Measurements from ENCODE around the gene ITGB5. TPM values are rescaled to one million over a fixed set of nuclear protein-coding genes. Genes with fewer than 3 reads are reported as not detected.
A peak's percentile ranks its signal among the peaks of the same experiment; 100 is the strongest.

Gene ITGB5
- total RNA-seq, 1 donor from 2014 or later = 141 TPM

DNA sequence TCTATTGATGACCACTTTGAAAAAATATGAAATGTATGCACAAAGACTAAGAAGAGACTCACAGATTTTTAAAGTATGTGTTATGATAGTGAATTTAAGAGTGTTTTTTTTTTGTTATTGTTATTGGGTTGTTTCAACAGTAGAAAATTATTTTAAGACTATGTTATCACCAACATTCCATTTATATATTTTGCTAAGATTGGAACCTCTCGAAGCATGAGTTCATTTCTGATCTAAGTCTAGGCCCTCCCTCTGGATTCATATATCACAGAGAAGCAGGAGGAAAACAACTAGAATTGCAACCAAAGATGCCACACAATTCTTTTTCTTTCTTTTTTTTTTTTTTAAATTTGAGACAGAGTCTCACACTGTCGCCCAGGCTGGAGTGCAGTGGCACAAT, 46.8 kb downstream of the ITGB5 start:
- no peak overlapping the region for H3K4me3 ChIP-seq (ENCODE audit: low read depth, low read length)
- peaks cover 1% of the 10 kb centered on the region for H3K36me3 ChIP-seq (ENCODE audit: control insufficient read depth, insufficient read depth, low read length)
- DNase-seq (ENCODE audit: low read depth) (no peak), FAIRE-seq (no peak)
- TF ChIP-seq, protein P1, sequence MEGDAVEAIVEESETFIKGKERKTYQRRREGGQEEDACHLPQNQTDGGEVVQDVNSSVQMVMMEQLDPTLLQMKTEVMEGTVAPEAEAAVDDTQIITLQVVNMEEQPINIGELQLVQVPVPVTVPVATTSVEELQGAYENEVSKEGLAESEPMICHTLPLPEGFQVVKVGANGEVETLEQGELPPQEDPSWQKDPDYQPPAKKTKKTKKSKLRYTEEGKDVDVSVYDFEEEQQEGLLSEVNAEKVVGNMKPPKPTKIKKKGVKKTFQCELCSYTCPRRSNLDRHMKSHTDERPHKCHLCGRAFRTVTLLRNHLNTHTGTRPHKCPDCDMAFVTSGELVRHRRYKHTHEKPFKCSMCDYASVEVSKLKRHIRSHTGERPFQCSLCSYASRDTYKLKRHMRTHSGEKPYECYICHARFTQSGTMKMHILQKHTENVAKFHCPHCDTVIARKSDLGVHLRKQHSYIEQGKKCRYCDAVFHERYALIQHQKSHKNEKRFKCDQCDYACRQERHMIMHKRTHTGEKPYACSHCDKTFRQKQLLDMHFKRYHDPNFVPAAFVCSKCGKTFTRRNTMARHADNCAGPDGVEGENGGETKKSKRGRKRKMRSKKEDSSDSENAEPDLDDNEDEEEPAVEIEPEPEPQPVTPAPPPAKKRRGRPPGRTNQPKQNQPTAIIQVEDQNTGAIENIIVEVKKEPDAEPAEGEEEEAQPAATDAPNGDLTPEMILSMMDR (IDR thresholded peaks at IDR 0.05; ENCODE audit: insufficient read depth, low read length, severe bottlenecking) = no peak
- H3K27me3 ChIP-seq (ENCODE audit: control insufficient read depth, insufficient read depth, low read length) = no peaks in the 10 kb centered on the region

DNA sequence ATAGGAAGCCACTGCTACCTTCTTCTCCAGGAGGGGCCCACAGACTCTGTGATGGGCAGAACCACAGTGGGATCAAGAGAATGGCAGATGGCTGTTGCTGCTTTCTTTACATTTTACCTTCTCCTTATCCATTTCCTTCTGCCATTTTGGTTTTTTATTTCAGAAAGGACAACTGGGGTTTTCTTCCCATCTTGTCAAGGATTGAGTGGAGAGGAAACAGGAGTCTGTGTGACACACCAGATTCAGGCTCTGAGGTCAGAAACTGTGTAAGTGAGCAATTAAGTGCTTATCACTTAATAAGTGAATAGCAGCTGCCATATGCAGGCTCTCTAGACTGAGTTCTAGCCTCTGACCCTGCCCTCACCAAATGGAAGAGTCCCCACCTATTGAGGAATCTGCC, 47.3 kb downstream of the ITGB5 start:
- DNase-seq (ENCODE audit: low read depth) (no peak), FAIRE-seq (no peak)
- Histone ChIP-seq H3K27me3 (ENCODE audit: control insufficient read depth, insufficient read depth, low read length) (no peaks in the 10 kb centered on the region), H3K4me3 (ENCODE audit: low read depth, low read length) (no peak overlapping the region), H3K36me3 (ENCODE audit: control insufficient read depth, insufficient read depth, low read length) (peaks cover 1% of the 10 kb centered on the region)
- TF ChIP-seq, protein P1 (IDR thresholded peaks at IDR 0.05; ENCODE audit: insufficient read depth, low read length, severe bottlenecking) = no peak

DNA sequence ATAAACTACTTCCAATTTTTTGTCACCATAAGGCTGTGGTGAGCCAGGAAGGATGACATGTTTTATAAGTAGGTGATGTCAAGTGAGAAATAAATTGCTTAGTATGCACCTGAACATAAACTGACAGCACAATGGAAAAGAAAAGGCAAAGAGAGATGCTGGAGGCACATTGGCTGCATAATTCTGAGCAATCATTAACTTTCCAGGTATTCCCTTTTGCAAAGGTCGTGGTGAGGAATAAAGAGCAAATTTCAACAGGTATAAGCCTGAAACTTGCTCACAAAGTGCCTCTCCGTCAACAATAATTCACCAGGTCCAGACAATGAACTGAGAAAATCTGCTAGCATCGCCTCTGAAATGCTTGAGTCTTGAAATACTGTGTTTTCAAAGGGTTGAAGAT, 48.2 kb downstream of the ITGB5 start:
- FAIRE-seq = no peak

DNA sequence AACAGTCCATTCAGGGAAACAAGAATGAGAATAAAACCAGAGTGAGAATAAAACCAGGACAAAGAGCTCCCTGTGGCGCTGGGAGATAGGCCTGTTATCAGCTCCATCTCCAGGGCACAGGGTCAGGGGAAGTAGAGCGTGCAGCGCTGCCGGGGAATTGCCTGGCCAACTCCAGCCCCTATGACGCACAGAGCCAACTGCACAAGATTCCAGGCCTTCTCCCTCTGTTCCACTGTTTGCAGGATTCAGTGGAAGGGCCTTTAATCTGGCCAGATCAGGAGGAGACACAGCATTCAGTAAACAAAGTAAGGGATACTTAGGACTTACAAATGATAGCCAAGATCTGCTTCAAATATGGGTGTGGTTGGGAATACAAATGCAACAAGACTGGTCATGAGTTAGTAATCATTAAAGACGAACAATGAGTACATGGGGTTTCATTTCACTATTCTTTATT, 49.4 kb downstream of the ITGB5 start:
- FAIRE-seq (no peak), DNase-seq (ENCODE audit: low read depth) (peak; percentile 84)
- Histone ChIP-seq H3K4me3 (ENCODE audit: low read depth, low read length) (no peak overlapping the region), H3K36me3 (ENCODE audit: control insufficient read depth, insufficient read depth, low read length) (peaks cover 1% of the 10 kb centered on the region), H3K27me3 (ENCODE audit: control insufficient read depth, insufficient read depth, low read length) (no peaks in the 10 kb centered on the region)
- TF ChIP-seq, protein P1 (IDR thresholded peaks at IDR 0.05; ENCODE audit: insufficient read depth, low read length, severe bottlenecking) = no peak

More for the DNA sequence above, 48.2 kb downstream of the ITGB5 start:
- H3K27me3 ChIP-seq (ENCODE audit: control insufficient read depth, insufficient read depth, low read length) = no peaks in the 10 kb centered on the region
- no peak overlapping the region for H3K4me3 ChIP-seq (ENCODE audit: low read depth, low read length)
- TF ChIP-seq, protein P1 (IDR thresholded peaks at IDR 0.05; ENCODE audit: insufficient read depth, low read length, severe bottlenecking) = no peak
- H3K36me3 ChIP-seq (ENCODE audit: control insufficient read depth, insufficient read depth, low read length) = peaks cover 1% of the 10 kb centered on the region
- DNase-seq (ENCODE audit: low read depth) = no peak

DNA sequence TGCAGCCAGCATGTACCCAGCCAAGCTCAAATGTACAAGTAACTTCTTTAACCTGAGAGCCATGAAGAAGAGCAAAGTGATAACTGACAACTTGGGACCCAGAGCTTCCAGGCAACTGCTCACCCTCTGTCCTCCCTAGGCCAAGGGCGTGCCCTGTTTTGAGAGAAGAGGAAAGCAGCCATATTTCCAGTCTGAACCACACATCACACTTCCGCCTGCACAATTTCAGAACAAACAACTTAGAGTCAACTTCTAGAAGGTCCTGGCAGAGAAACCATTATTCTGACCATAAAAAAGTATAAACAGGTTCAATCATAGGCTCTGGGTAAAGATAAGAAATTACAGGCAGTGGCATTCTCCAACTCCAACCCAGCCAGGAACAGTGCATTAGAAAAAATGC, 50.1 kb downstream of the ITGB5 start:
- TF ChIP-seq, protein P1 (IDR thresholded peaks at IDR 0.05; ENCODE audit: insufficient read depth, low read length, severe bottlenecking) = no peak
- FAIRE-seq (no peak), DNase-seq (ENCODE audit: low read depth) (no peak)
- Histone ChIP-seq H3K4me3 (ENCODE audit: low read depth, low read length) (no peak overlapping the region), H3K36me3 (ENCODE audit: control insufficient read depth, insufficient read depth, low read length) (peaks cover 1% of the 10 kb centered on the region), H3K27me3 (ENCODE audit: control insufficient read depth, insufficient read depth, low read length) (no peaks in the 10 kb centered on the region)

DNA sequence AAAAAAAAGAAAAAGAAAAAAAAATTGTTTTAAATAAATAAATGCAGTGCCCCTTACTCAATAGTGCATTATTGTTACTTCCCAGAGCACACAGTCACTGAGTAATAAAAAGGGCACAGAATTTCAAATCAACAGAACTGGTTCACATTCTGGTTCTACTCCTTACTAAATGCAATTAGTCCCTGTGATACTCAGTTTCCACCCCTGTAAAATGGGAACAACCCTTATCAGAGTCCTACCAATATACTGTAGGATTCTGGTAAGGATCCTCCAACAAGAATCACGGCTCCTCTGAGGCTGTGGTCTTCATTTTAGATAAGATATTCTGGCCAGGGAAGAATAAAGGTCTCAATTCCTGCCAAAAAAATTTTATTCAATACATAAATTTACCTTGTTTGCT, 50.7 kb downstream of the ITGB5 start:
- Histone ChIP-seq H3K4me3 (ENCODE audit: low read depth, low read length) (no peak overlapping the region), H3K27me3 (ENCODE audit: control insufficient read depth, insufficient read depth, low read length) (no peaks in the 10 kb centered on the region), H3K36me3 (ENCODE audit: control insufficient read depth, insufficient read depth, low read length) (no peaks in the 10 kb centered on the region)
- TF ChIP-seq, protein P1 (IDR thresholded peaks at IDR 0.05; ENCODE audit: insufficient read depth, low read length, severe bottlenecking) = no peak
- DNase-seq (ENCODE audit: low read depth) = no peak
- FAIRE-seq = no peak

All from bronchial epithelial cell (primary cell).